Dedifferentiated amniotic fluid mesenchymal stem cell (primary cell): ENCODE results near the gene ITM2C.

ENCODE experiments used
- DNase-seq: peaks from one replicate; pipeline ENCODE4 v3.0.0-alpha.2; 2016; ENCODE audit errors: extremely low spot score

ITM2C gene

GRCh38 chr2:230850358-230850658, 14.4 kb upstream of the ITM2C start:
- no peak for DNase-seq

GRCh38 chr2:230852113-230852512, 12.6 kb upstream of the ITM2C start:
- no peak for DNase-seq

GRCh38 chr2:230861552-230862255, 3.0 kb upstream of the ITM2C start:
- no peak for DNase-seq

- DNase-seq: no peak
These were observed 2.5 kb upstream of the ITM2C start for GRCh38 chr2:230862292-230862691.

- no peak for DNase-seq
These were observed 1.7 kb upstream of the ITM2C start for GRCh38 chr2:230863031-230863430.

- no peak for DNase-seq
These were observed 1.2 kb upstream of the ITM2C start for GRCh38 chr2:230863442-230864121.

- DNase-seq: no peak
These were observed 579 bp upstream of the ITM2C start for GRCh38 chr2:230864122-230864604.

GRCh38 chr2:230865307-230865765, 594 bp downstream of the ITM2C start:
- no peak for DNase-seq

GRCh38 chr2:230865766-230866755, 1.3 kb downstream of the ITM2C start:
- DNase-seq: no peak

- no peak for DNase-seq
These were observed 2.2 kb downstream of the ITM2C start for GRCh38 chr2:230866756-230867523.

- DNase-seq: no peak
These were observed 3.6 kb downstream of the ITM2C start for GRCh38 chr2:230868161-230868946.

GRCh38 chr2:230868947-230869913, 4.5 kb downstream of the ITM2C start:
- no peak for DNase-seq

GRCh38 chr2:230869914-230870543, 5.3 kb downstream of the ITM2C start:
- DNase-seq: no peak

- DNase-seq: no peak
These were observed 6.0 kb downstream of the ITM2C start for GRCh38 chr2:230870544-230871360.

GRCh38 chr2:230871361-230872150, 6.8 kb downstream of the ITM2C start:
- no peak for DNase-seq

GRCh38 chr2:230872151-230872967, 7.6 kb downstream of the ITM2C start:
- DNase-seq: no peak
